Left lung (tissue), 10 donors: Measurements from ENCODE around the gene IPO13. TPM values are rescaled to one million over a fixed set of nuclear protein-coding genes. Genes with fewer than 3 reads are reported as not detected.
A peak's percentile ranks its signal among the peaks of the same experiment; 100 is the strongest.

Source experiments
- ATAC-seq: fragments of 200-7000 bp; cut with Tn5 transposase; one replicate; pipeline ENCODE4 v1.9.1; 2020; ENCODE audit warnings: moderate library complexity
- DNase-seq, 4 donors: peaks; one replicate each; pipeline ENCODE4 v3.0.0-alpha.2; 2013 to 2020
- H3K27ac ChIP-seq, 2 donors: fragments of 200-600 bp; sonication (generic) in 1 of 2; one replicate each; pipeline versions ENCODE4 v1.5.0 to v1.8.0; 2020 to 2021
- H3K27me3 ChIP-seq, 2 donors: fragments of 200-600 bp; sonication (generic) in 1 of 2; one replicate each; pipeline versions ENCODE4 v1.5.0 to v1.8.0; 2020 to 2021
- H3K36me3 ChIP-seq, 2 donors: fragments of 200-600 bp; sonication (generic) in 1 of 2; one replicate each; pipeline versions ENCODE4 v1.5.0 to v1.8.0; 2020 to 2021
- H3K4me1 ChIP-seq, 2 donors: fragments of 200-600 bp; one replicate each; pipeline ENCODE4 v1.8.0; 2021
- H3K4me3 ChIP-seq, 2 donors: fragments of 200-600 bp; sonication (generic) in 1 of 2; one replicate each; pipeline versions ENCODE4 v1.5.0 to v1.8.0; 2020 to 2021; ENCODE audit warnings: mild to moderate bottlenecking in 1 of 2
- H3K9me3 ChIP-seq, 2 donors: fragments of 200-600 bp; sonication (generic) in 1 of 2; one replicate each; pipeline versions ENCODE4 v1.5.0 to v1.8.0; 2020 to 2021
- CTCF ChIP-seq, 2 donors: fragments of 200-600 bp; sonication (generic) in 1 of 2; IDR thresholded peaks; one replicate each; pipeline versions ENCODE4 v1.5.0 to v1.8.0; 2021; ENCODE audit warnings: antibody characterized with exemption in 2 of 2
- intact Hi-C, 2 donors: fragments of 100-400 bp; cut with DNase I; formaldehyde crosslinking; loops; one replicate each; pipeline versions ENCODE4 v1.11.2 to v1.14.2; 2022
- polyA plus RNA-seq, 6 donors: library from polyadenylated mRNA; unstranded; fragments of 120-200 nt; gene quantifications; one replicate each; pipeline ENCODE4 v1.2.1, GENCODE V29; 2013; ENCODE audit not compliant: insufficient read length in 6 of 6
- total RNA-seq, 2 donors: library from RNA; stranded (reverse); fragmentation: NEBNext Ultra II Directional; extraction: Animal tissue kit (Norgen Biotek cat#: 25700); gene quantifications; one replicate each; pipeline ENCODE4 v1.2.1, GENCODE V29; 2021
- donor health status: DM: no; HTN: yes; CAD: no.
- donor health status: DM: no; HTN: no; CAD: no.

The IPO13 gene
- total and polyA plus RNA-seq, 8 donors: 18.0 to 33.4 (median 22.0) TPM

- no peak for TF ChIP-seq CTCF (IDR thresholded peaks at IDR 0.05)
- no peak for DNase-seq
- H3K9me3 ChIP-seq: no peaks in the 10 kb centered on the region
- ATAC-seq: no peak
- H3K36me3 ChIP-seq: peaks cover 5 to 38% of the 10 kb centered on the region in 2 donors
- no peaks in the 10 kb centered on the region for H3K27me3 ChIP-seq
- peak overlapping the region; percentile 87 to 98 for H3K4me3 ChIP-seq
- intact Hi-C loops: no loop called here
- peak overlapping the region in 1 of 2 donors; percentile 99 for H3K27ac ChIP-seq
- peaks cover 36 to 68% of the 10 kb centered on the region in 2 donors for H3K4me1 ChIP-seq
Observed at GRCh38 chr1:43976045-43976444, 29.3 kb downstream of the IPO13 start.

DNA sequence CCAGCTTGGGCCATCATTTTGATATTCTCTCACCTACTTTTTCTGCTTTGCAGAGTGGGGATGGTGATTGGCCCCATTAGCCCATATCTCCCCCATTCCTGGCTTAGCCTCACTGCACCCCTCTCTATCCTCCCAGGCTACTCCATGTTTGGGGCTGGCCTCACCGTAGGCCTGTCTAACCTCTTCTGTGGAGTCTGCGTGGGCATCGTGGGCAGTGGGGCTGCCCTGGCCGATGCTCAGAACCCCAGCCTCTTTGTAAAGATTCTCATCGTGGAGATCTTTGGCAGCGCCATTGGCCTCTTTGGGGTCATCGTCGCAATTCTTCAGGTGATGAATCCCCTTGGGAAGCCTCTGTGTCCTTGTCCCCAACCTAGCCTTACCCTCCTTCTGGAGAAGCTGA lies 30.1 kb downstream of the IPO13 start:
- Histone ChIP-seq H3K9me3 (no peaks in the 10 kb centered on the region), H3K27me3 (no peaks in the 10 kb centered on the region), H3K4me1 (peaks cover 36 to 69% of the 10 kb centered on the region in 2 donors), H3K4me3 (peak overlapping the region in 1 of 2 donors; percentile 87), H3K36me3 (peaks cover 5 to 38% of the 10 kb centered on the region in 2 donors), H3K27ac (no peak overlapping the region)
- DNase-seq (no peak), ATAC-seq (no peak)
- intact Hi-C loops: no loop called here
- no peak for TF ChIP-seq CTCF (IDR thresholded peaks at IDR 0.05)

DNA sequence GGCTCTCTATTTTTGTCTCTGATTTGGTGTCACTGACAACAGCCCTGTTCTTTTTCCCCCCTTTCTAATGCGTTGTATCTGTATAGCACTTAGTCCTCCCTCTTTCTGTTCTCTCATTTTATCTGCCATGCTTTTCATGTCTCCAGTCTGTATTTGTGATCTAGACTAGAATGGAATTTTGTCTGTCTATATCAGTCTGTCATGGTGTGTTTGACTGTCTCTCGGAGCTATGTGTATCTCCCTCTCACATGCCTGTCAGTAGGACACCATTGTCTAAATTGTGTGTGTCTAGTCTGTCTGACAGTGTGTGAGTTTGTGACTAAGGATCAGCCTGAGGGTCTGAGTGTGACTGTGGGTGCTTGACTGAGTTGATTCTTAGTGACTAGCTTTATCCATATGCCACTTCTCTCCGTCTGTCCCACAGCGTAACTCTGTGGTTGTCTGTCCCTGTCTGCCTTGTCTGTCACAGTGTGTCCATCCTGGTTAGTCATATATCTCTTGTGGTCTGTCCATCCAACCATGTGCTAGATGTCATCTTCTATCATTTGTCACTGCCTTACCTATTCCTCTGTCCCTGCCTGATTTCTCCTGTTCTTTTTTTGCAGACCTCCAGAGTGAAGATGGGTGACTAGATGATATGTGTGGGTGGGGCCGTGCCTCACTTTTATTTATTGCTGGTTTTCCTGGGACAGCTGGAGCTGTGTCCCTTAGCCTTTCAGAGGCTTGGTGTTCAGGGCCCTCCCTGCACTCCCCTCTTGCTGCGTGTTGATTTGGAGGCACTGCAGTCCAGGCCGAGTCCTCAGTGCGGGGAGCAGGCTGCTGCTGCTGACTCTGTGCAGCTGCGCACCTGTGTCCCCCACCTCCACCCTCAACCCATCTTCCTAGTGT lies 30.9 kb downstream of the IPO13 start:
- peaks cover 5 to 32% of the 10 kb centered on the region in 2 donors for H3K36me3 ChIP-seq
- peak overlapping the region in 1 of 2 donors; percentile 87 for H3K4me3 ChIP-seq
- H3K27me3 ChIP-seq: no peaks in the 10 kb centered on the region
- no peaks in the 10 kb centered on the region for H3K9me3 ChIP-seq
- ATAC-seq: no peak
- peaks cover 36 to 74% of the 10 kb centered on the region in 2 donors for H3K4me1 ChIP-seq
- TF ChIP-seq CTCF (IDR thresholded peaks at IDR 0.05): no peak
- H3K27ac ChIP-seq: no peak overlapping the region
- intact Hi-C loops: no loop called here
- DNase-seq: peak in 1 of 4 donors; percentile 41

DNA sequence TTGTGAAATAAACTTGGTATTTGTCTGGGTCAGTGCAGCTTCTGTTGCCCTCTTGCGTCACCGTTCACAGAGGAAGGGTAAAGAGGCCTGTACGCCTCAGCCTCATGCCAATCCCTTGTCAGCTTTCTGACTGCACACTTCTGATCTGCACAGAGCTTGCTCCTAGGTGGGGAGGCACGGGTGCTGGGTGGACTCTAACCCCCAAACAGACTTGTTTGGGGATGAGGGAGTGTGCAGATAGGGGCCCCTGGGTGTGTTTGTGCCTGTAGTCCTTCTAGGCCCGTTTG lies 31.5 kb downstream of the IPO13 start:
- no peak overlapping the region for H3K27ac ChIP-seq
- intact Hi-C loops: no loop called here
- no peak for ATAC-seq

More for the DNA sequence above, 31.5 kb downstream of the IPO13 start:
- no peaks in the 10 kb centered on the region for H3K27me3 ChIP-seq
- H3K36me3 ChIP-seq: peaks cover 5 to 26% of the 10 kb centered on the region in 2 donors
- peak overlapping the region in 1 of 2 donors; percentile 45 for H3K4me3 ChIP-seq
- TF ChIP-seq CTCF (IDR thresholded peaks at IDR 0.05): no peak
- H3K9me3 ChIP-seq: no peaks in the 10 kb centered on the region
- H3K4me1 ChIP-seq: peaks cover 36 to 80% of the 10 kb centered on the region in 2 donors
- no peak for DNase-seq
